ENCODE measurements around the gene AQP2.
A peak's percentile ranks its signal among the peaks of the same experiment; 100 is the strongest.

Gene AQP2

DNA sequence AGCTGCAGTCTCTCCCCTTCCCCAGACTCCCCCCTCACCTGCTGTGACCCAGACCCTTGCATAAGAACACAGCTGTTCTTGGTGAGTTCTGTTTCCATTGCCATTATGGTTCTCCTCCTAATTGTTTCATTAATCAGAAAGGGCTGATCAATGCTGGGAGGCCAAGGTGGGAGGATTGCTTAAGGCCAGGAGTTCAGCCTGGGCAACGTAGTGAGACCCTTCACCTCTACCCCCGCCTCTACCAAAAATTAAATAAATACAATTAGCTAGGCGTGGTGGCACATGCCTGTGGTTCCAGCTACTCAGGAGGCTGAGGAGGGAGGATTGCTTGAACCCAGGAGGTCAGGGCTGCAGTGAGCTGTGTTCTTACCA lies 29.6 kb upstream of the AQP2 start:
- DNase-seq: no peak

DNA sequence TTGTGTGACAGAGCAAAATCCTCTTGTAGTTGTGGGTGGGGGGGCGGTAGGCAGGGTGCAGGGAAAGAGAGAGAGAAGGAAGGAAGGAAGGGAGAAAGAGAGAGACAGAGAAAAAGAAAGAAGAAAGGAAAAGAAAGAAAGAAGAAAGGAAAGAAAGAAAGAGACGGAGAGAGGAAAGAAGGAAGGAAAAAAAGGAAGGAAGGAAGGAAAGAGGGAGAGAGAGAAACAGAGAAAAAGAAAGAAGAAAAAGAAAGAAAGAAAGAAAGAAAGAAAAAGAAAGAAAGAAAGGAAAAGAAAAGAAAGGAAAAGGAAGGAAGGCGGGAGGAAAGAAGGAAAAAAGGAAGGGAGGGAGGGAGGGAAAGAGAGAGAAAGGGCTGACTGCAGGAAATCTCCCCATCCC lies 29.2 kb upstream of the AQP2 start:
- no peak for DNase-seq

DNA sequence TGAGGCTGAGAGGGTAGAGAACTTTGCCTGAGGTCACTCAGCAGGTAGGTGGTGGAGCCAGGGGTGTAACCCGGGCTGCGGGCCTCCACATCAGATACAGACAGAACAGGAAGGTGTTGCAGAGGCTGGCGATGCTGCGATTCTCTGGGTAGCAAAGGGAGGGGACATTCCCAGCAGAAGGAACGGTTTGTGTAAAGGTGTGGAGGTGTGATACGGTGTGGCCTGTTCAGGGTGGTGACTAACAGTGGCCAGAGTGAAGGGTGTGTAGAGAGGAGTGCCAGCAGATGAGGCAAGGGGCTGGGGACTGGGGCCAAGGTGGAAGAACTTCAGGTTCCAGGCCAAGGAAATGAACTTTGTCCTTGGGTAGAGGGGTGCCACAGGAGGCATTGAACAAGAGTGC lies 28.6 kb upstream of the AQP2 start:
- DNase-seq: no peak

DNA sequence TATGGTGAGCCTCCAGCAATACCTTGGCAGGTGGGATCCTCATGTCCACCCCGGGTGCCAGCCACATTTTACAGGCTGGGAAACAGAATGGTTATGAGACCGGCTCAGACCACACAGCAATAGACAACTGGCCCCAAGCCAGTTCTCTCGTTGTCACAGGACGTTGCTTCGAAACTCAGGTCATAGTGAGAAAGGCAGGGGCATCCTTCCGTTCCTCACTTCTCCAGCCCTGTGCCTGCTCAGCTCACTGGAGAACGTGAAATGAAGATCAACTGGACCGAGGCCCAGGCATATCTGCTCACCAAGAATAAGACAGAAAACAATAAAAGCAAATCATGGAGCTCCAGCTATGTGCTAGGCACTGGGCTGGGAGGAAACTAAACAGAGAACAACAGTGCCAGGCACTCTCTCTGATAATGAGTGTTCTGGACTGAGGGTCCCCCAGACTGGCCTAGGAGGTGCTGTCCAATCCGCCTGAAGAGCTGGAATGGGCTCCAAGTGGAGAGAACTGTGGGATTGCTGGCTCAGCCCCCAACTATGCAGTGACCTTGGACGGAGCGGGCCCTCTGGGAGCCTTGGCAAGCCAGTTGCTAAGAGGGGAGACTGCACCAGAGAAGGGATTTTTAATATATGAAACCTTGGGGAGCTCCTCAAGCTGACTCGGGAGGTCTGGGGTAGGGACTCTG lies 28.0 kb upstream of the AQP2 start:
- no peak for DNase-seq

DNA sequence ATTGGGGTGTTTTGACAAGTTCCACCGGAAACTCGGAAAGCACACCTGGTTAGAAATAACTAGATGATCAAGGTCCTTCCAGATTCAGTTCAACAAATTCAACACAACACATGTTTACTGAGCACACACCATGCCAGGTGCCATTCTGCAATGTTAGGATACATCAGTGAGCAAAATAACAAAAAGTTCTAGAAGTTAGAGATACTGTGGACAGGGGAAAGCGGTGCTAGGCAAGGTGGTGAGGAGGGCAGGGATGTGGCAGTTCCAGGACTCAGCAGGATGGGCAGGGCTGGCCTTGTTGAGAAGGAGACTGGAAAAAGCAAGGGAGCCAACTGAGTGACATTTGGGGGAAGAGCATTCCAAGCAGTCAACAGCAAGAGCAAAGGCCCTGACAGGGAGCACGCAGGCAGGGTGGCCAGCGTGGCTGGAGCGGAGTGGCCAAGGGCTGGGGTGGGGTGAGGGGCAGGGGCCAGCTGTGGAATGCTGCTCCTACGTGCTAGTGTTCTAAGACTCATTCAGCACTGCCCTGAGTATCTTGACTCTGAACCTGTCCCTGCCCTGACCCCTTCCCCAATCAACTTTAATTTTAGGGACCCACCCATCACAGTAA lies 27.4 kb upstream of the AQP2 start:
- no peak for DNase-seq

DNA sequence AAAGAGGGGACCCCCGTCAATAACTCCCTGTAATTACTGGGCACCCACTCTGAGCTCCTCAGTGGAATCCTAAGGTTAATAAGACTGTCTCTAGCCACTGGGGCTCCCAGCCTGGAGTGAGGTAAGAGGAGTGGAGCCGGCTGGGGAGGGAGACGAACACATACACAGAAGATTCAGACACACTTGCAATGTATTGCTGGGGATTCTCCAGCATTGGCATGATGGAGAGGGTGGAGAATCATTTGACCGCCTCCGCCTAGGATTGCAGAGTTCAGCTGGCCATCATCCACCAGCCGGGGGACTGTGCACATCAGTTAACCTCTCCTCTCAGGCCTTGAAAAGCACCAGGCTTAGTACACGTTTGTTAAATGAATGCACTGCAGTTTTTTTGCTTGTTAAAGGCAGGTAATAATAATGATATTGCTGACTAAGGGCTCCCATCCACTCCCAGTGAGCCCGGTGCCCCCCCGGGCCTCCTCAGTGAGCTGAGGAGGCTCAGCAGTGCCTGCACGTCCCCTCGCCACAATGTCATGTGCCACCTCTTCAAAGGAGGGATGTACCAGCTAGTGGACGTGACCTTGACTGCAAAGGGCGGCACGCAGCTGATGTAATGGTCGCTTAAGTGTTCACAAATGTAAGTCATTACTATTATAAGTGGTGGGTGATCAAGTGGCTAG lies 26.5 kb upstream of the AQP2 start:
- DNase-seq: no peak

DNA sequence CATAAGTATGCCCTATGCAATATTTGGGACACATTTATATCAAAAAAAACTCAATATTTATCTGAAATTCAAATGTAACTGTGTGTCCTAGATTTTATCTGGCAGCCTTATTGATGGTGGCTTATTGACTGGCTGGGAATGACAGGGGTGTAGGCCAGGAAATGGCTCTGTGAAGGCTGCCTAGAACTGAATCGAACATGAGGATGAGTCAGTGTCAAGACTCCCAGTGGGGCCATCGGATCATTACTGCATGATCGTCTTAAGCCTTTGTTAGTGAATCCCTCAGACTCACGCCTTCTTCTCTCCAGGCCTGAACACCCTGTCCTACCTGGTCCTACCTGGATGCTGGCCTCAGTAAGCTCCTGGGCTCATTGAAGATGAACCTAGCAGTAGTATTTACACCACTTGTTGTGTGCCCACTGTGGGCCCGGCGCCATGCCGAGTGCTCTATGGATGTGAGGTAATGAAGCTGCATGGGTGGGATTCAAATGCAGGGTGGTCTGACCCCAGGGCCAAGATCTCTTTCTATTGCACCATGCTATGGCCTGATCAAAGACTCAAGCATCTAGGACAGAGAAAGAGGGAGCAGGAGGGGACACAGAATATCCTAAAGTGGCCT lies 25.8 kb upstream of the AQP2 start:
- DNase-seq: no peak

DNA sequence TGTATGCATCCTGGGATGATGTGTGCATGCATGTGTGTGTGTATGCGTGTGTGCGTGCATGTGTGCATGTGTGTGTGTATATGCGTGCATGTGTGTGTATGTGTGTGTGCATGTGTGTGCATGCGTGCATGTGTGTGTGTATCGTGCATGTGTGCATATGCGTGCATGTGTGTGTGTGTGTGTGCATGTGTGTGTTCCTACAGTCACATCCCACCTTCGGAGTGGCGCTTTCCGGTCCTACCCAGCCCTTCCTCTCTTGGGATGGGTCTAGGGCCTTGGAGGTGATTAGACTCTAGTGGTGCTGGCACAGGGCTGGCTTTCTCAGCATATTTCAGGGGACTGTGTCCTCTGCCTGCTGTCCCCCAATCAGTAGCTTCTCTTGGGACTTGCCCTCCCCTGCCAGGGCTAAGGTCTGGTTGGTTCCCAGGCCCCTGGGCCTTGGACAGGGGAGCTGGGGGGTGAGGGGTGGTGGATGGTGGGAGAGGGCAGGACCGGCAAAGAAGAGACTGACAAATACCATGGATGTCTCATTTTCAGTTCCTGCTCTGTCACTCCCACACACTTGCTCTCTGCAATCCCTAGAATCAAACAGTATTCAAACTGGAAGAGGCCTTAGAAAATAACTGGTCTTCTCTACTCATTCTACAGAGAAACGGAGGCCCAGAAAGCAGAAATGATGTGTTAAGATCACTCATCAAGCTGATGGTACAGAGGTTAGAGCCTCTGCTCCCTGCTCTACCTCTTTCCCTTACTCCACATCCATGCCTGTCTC lies 24.9 kb upstream of the AQP2 start:
- DNase-seq: no peak

DNA sequence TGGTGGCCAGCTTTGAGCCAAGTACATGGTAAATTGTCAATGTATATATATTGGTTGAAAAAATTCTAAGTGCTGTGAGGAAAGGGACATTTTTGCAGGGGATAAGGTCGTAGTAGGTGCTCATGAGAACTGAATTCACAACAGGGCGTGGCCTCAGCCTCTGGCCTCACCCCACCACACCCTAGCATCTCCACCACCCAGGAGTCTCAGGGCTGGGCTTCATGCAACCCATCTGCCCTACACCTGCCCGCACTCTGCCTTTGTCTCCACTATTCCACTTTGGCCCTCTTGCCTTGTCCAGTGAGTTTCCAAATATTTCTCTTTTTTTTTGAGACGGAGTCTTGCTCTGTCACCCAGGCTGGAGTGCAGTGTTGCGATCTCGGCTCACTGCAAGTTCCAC lies 22.1 kb upstream of the AQP2 start:
- no peak for DNase-seq

DNA sequence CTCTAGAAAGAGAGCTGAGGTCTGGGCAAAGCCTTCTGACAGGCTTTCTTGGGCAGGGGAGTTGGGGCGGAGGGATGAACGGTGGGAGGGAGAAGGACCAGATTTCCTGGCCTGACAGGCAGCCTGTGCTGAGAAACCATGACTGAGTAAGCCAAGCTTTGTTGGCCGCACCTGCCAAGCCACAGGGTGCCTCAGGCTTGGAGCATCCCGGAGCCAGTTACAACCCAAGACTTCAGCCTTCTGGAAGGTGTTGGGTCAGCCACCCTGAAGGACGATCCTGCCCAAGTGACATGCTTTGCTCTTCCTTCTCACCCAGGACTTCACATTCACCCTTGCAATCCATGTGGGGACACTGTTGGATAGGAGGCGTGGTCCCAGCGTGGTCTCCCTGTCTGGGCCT lies 21.0 kb upstream of the AQP2 start:
- no peak for DNase-seq

DNA sequence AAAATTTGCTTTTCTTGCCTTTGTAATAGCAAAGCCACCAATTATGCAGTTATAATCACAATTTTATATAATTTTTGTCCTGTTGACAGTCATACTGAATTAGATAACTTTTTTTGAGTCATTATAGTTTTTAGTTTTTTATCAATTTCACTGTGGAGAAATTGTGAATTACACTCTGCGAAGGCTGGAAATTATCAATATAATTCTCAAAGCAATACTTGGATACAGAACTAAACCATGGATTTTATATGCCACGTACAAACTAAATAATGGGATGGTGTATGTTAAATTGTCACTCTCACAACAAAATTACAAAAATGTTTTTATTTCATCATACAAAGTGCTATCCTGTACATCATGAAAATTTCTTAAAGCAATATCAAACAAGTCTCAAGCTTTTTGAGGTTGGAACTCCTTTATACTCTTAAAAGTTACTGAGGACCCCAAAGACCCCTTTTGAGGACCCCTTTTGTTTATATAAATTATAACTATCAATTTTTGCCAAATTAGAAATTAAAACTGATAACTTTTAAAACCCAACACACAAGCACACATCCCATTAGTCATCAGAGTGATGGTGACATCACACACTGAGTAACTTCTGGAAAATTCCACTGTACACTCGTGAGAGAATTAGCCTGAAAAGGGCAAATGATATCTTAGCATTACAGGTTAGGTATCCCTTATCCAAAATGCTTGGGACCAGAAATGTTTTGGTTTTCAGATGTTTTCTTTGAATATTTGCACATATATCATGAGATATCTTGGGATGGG lies 19.8 kb upstream of the AQP2 start:
- peak in 1 of 2 experiments; percentile 13 for DNase-seq

DNA sequence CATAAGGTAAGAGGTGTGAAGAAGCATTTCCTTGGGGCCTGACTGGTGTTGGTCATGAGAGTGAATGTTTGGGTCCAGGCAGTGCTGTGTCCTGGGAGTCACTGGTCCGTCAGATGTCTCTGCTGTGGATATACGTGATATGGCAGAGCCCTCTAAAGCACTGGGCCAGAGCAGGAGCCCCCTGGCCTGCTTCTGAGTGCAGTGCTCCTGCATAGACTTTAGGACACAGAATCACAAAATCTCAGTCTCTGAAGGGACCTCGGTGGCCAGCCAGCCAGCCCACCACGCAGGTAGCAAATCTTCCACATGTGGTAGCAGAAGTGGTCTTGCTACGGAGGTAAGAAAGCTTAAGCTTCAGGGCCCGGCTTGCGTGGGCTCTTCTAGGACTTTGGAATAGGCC lies 18.5 kb upstream of the AQP2 start:
- DNase-seq: no peak

DNA sequence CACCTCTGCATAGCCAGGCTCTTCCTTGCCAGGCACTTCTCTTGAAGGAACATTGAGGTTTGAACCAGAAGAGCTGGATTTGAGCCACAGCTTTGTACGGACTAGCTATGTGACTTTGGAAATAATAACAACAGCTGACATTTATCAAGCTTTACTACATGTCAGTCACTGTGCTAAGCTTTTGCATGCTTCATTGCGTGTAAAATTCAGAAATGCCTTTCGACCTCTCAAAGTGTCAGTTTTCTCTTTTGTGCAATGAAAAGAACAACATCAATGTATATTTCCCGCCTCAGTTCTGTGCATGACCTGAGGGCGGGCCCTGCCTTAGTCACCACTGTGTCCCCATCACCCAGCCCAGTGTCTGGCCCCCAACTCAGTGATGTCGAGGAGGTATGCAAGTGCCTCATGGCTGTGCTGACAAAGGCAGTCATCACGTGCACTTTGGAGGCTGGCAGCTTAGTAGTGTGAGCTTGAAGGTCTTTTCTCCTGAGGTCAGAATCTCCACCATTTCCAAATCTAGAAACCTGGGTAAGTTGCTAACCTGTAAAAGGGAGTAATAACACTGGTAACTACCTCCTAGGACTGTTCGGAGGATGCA lies 17.9 kb upstream of the AQP2 start:
- DNase-seq: no peak

DNA sequence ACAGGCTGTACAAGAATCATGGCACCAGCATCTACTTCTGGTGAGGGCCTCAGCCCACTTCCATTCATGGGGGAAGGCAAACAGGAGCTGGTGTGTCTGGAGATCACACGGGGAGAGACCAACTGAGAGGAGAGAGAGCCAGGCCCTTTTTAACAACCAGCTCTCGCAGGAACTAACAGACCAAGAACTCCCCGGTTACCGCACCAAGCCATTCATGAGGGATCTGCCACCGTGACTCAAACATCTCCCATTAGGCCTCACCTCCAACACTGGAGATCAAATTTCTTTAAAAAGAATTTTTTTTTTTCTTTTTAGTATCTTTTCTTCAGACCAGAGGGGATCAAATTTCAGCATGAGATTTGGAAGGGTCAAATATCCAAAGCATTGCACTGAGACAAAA lies 16.7 kb upstream of the AQP2 start:
- no peak for DNase-seq

DNA sequence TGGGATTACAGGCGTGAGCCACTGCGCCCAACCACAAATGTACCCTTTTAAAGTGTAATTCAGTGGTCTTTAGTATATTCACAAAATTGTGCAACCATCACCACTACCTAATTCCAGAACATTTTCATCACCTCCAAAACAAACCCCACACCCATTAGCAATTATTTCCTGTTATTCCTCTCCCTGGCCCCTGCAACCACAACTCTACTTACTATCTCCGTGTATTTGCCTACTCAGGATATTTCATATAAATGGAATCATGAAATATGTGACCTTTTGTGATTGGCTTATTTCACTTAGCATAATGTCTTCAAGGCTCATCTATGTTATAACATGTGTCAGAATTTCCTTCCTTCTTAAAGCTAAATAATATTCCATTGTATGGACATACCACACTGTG lies 16.0 kb upstream of the AQP2 start:
- no peak for DNase-seq

DNA sequence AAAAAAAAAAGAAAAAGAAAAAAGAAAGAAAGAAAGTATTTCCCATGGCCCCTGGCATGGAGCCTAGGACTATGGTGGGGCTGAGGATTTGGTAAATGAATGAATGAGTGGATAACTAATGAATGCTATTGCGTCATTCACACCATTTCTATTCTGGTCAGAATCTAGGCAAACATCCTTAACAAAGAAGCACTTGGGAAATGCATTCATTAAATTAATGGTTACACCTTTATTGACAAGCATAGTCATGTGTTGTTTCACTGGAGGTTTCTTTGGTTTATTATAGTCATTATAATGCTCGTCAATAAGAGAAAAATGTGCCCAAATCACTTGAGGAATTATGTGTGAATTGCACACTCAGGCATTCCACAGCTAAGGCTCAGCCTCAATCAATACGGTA lies 13.6 kb upstream of the AQP2 start:
- no peak for DNase-seq

DNA sequence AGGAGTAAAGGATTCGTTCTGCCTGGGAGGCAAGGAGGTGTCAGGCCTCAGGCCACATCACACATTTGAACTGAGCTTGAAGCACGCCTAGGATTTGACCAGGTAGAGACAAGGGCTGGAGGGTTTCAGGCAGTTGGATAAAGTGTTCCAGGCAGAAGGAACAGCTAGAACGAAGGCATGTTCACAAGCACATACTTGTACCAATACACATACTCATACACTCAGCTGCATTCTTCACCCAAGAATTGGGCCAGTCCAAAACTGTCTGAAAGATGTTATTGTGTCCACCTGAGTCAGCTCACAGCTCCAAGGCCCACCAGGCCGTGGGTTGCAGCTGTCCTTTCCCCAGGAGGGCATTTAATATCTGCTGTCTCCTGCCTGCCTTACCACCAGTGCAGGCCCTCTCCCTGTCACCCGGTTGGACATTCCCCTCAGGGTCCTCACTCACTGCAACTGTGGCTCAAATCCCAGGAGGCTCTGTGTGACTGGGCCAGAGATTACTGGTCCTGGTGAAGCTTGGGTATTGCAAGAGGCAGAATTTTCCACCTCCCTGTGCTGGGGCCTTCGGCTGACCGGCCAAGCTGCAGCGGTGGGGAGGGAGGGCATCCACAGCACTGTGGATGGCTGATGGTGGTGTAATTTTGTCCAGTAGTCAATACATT lies 12.8 kb upstream of the AQP2 start:
- DNase-seq: no peak

DNA sequence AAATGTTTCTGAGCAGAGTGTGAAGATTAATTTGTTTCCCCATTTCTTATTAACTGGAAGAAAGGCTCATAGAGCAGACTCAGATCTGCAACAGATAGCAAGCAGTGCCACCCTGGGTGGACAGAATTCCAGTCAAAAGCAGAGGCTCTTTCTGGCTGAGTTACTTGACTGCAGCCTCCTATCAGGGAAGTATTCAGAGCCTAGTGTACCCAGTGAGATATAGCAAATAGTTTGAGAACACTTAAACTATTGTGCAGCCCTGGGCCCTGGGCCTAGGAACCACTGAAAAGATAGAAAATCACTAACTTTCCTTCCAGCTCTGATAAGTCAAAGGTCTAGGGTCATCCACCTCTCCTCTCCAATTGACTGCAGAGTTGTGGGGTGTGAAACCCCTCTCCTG lies 11.2 kb upstream of the AQP2 start:
- no peak for DNase-seq

DNA sequence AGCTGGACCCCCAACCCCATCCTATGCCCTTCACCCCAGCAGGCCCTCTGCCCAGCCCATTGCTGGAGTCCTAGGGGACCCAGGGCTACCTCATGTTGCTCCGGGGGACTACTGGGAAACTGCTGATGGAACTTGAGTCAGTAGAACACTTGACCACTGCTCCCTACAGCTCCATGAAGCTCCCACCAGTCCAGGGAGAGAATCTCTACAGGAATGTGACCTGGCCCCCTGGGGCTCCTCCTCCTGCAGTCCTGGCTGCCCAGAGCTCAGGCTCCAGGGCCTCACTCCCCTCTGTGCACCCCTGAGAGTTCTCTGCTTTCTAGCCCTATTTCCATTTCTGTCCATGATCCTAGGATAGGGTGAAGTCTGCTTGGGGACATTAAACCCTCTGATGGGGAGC lies 10.8 kb upstream of the AQP2 start:
- no peak for DNase-seq

DNA sequence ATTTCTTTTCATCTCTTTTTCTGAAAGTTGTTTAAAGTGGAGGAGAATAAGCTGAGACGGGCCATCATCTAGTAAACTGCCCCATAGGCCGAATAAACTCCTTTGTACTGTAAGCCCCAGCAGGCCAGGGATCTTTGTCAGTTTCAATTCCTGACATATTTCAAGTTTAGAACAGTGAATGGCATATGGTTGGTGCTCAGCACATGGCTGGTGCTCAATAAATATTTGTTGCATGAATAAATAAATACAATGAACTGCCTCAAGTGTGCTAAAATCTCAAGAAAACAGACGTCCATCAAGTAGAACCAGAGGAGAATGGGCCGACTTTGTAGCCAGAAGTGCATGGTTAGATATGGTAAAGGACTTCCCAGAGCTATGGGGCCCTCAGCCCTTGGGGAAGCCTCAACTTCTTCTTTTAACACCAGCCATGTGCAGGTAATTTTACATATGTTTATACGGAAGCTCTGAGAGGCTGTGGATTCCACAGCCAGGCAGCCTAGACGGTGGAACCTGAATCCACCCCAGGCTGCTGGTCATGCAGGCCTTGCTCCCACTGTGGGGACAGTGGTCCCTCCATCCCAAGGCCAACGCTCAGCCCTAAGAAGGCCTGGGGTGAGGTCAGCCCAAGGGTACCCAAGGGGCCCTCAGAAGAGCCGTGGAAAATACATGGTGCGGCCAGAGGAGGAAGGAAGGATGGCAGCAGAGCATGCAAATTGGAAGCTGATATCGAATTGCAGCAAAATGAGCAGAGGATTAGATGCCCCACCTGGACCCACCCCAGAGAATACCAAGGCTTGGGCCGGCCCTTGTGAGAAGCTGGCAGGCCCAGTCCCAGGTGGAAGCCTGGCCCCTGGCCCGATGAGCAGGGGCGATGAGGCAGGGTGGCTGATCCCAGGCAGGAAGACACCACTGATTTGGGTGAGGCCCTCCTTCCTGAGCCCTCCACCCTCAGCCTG lies 8.7 kb upstream of the AQP2 start:
- no peak for DNase-seq

Data from SW 1271 (cell line).